Naive thymus-derived CD4-positive, alpha-beta T cell (primary cell): ENCODE results near the gene OXNAD1. TPM values are rescaled to one million over a fixed set of nuclear protein-coding genes. Genes with fewer than 3 reads are reported as not detected.

ENCODE experiments used
- ATAC-seq: fragments of 150-1000 bp; cut with Tn5 transposase; 2 replicates; pipeline ENCODE4 v1.10.0; 2021; ENCODE audit warnings: mild to moderate bottlenecking, moderate library complexity
- CTCF ChIA-PET: fragments of 350-600 bp; sonication (Branson Sonifier 250); formaldehyde crosslinking; loops from one replicate; lab custom pipeline; 2021; ENCODE audit warnings: antibody characterized with exemption; lab: Charles Lee
- POLR2A ChIA-PET: fragments of 350-600 bp; sonication (Branson Sonifier 250); formaldehyde crosslinking; loops from one replicate; lab custom pipeline; 2021; ENCODE audit warnings: antibody characterized with exemption, inconsistent platforms; lab: Charles Lee
- DNase-seq, 9 donors: peaks; one replicate each; pipeline versions ENCODE4 v3.0.0 to v3.0.0-alpha.2; 2020 to 2022; ENCODE audit warnings: mixed read lengths in 1 of 9
- H3K27ac ChIP-seq: one replicate; pipeline ENCODE4 v1.7.0; 2013; ENCODE audit warnings: mild to moderate bottlenecking, low read depth, low read length, moderate library complexity
- H3K27me3 ChIP-seq, 2 donors: one replicate each; pipeline ENCODE4 v1.7.0; 2013; ENCODE audit warnings: low read length in 2 of 2, mild to moderate bottlenecking in 2 of 2, moderate library complexity in 2 of 2; ENCODE audit not compliant: control insufficient read depth in 2 of 2, insufficient read depth in 2 of 2
- H3K36me3 ChIP-seq, 3 experiments: 1 replicate in 2 of 3; 2 replicates in 1 of 3; pipeline ENCODE4 v1.7.0; 2013; ENCODE audit warnings: low read length in 3 of 3, mild to moderate bottlenecking in 3 of 3, moderate library complexity in 1 of 3; ENCODE audit not compliant: insufficient read depth in 3 of 3, control insufficient read depth in 2 of 3
- H3K4me1 ChIP-seq, 2 donors: one replicate each; pipeline ENCODE4 v1.7.0; 2013; ENCODE audit warnings: low read length in 2 of 2, mild to moderate bottlenecking in 2 of 2, moderate library complexity in 1 of 2; ENCODE audit not compliant: control insufficient read depth in 2 of 2, insufficient read depth in 2 of 2
- H3K4me3 ChIP-seq: 2 replicates; pipeline ENCODE4 v1.7.0; 2013; ENCODE audit warnings: mild to moderate bottlenecking, low read length
- H3K9me3 ChIP-seq, 3 experiments: 1 replicate in 2 of 3; 2 replicates in 1 of 3; pipeline ENCODE4 v1.7.0; 2013; ENCODE audit warnings: low read length in 3 of 3; ENCODE audit not compliant: control insufficient read depth in 2 of 3
- H3K27ac Mint-ChIP-seq, 9 donors: one replicate each; pipeline ENCODE4 v1.8.0; 2020 to 2022; ENCODE audit warnings: mixed read lengths in 9 of 9, mild to moderate bottlenecking in 8 of 9, moderate library complexity in 5 of 9, inconsistent platforms in 2 of 9
- H3K27me3 Mint-ChIP-seq, 5 donors: one replicate each; pipeline ENCODE4 v1.8.0; 2021 to 2022; ENCODE audit warnings: mixed read lengths in 5 of 5, mild to moderate bottlenecking in 1 of 5
- H3K36me3 Mint-ChIP-seq, 5 donors: one replicate each; pipeline ENCODE4 v1.8.0; 2020 to 2022; ENCODE audit warnings: mixed read lengths in 5 of 5, mild to moderate bottlenecking in 3 of 5, inconsistent platforms in 1 of 5
- H3K4me1 Mint-ChIP-seq, 7 donors: one replicate each; pipeline ENCODE4 v1.8.0; 2020 to 2022; ENCODE audit warnings: mixed read lengths in 7 of 7, mild to moderate bottlenecking in 3 of 7, inconsistent platforms in 1 of 7
- H3K4me3 Mint-ChIP-seq, 10 donors: one replicate each; pipeline ENCODE4 v1.8.0; 2020 to 2022; ENCODE audit warnings: mild to moderate bottlenecking in 10 of 10, mixed read lengths in 10 of 10, moderate library complexity in 6 of 10, inconsistent platforms in 2 of 10
- H3K9me3 Mint-ChIP-seq, 11 donors: one replicate each; pipeline ENCODE4 v1.8.0; 2020 to 2022; ENCODE audit warnings: mixed read lengths in 11 of 11, mild to moderate bottlenecking in 4 of 11, inconsistent platforms in 1 of 11, moderate library complexity in 1 of 11
- intact Hi-C, 2 donors: fragments of 100-400 bp; cut with micrococcal nuclease; formaldehyde crosslinking; loops; one replicate each; pipeline ENCODE4 v1.15.1; 2023
- polyA plus RNA-seq, 2 donors: library from polyadenylated mRNA; unstranded; fragments of 300-500 nt; fragmentation: Illumina TruSeq; gene quantifications; one replicate each; pipeline ENCODE4 v1.2.3, GENCODE V29; 2021
- total RNA-seq, 6 experiments: library from RNA in 5 of 6; stranded (reverse) in 5 of 6; gene quantifications; 1 replicate in 5 of 6; 2 replicates in 1 of 6; pipeline ENCODE4 v1.2.3 and lab custom pipeline; 2021 to 2026

The OXNAD1 gene
- total and polyA plus RNA-seq, 7 experiments from 2014 or later = 80.3 to 171 (median 134) TPM

DNA sequence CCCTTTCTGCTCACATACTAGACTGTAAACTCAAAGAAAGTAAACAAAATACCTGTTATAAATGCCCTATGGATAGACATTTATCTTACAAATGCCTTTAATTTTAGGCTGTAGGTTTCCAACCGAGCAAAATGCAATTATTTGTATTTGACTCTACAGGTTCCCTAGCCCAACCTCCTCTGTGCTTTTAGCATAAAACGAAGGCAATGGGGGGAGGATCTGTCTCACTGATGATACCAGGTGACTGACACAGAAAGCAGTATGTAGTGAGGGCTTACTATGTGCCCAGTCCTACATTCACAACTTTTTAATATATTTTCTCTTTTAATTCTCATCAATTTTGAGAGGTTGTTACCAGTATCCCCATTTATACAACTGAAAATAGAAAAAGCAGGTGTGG is 87.4 kb downstream of the OXNAD1 start:
- Histone ChIP-seq H3K9me3 (no peaks in the 10 kb centered on the region), H3K27me3 (no peaks in the 10 kb centered on the region), H3K36me3 (peaks cover 14 to 73% (median 18%) of the 10 kb centered on the region in 3 experiments), H3K27ac (no peak overlapping the region), H3K4me3 (no peak overlapping the region), H3K4me1 (no peaks in the 10 kb centered on the region)
- peaks cover 19 to 77% (median 58%) of the 10 kb centered on the region in 7 donors for H3K4me1 Mint-ChIP-seq
- CTCF ChIA-PET = interaction anchor here (1.1 kb wide), 1 partner anchor 62 kb away, joined by 4 read pairs; no protein-coding TSS in a partner anchor
- H3K27me3 Mint-ChIP-seq = no peaks in the 10 kb centered on the region
- no peak for ATAC-seq
- no peak for DNase-seq
- intact Hi-C loops = no loop called here
- POLR2A ChIA-PET = interaction anchor here (1.0 kb wide), 3 partner anchors 11 to 161 kb away, joined by 3 read pairs; no protein-coding TSS in a partner anchor
- H3K4me3 Mint-ChIP-seq = no peak overlapping the region
- peak overlapping the region in 6 of 9 donors; percentile 70 to 82 (median 76) for H3K27ac Mint-ChIP-seq
- H3K9me3 Mint-ChIP-seq = peaks cover 0 to 4% (median 0%) of the 10 kb centered on the region in 11 donors
- H3K36me3 Mint-ChIP-seq = peaks cover 40 to 80% (median 51%) of the 10 kb centered on the region in 5 donors

DNA sequence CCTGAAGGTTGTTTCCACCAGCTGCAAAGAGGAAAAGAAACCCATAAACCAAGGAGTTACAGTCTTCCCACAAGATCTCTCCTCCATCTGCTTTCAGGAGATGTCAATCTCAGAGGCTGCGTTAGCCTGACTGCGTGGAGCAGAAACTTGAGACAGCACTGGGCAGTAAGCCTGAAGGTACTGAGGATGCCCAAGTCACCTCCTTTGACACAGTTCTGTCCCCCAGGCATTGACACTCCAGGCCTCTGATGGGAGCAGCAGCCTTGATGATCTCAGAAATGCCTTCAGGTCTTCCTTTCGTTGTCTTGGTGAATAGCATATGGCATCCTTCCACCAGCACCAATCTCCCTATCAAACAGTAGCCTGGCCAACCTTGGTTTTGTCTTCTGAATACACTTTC is 89.3 kb downstream of the OXNAD1 start:
- H3K27ac Mint-ChIP-seq = peak overlapping the region in 8 of 9 donors; percentile 1 to 78 (median 68)
- H3K4me3 Mint-ChIP-seq = no peak overlapping the region
- Histone ChIP-seq H3K4me3 (no peak overlapping the region), H3K36me3 (peaks cover 17 to 65% (median 18%) of the 10 kb centered on the region in 3 experiments), H3K4me1 (no peaks in the 10 kb centered on the region), H3K27me3 (no peaks in the 10 kb centered on the region), H3K9me3 (no peaks in the 10 kb centered on the region), H3K27ac (no peak overlapping the region)
- H3K27me3 Mint-ChIP-seq = no peaks in the 10 kb centered on the region
- peaks cover 0 to 3% (median 0%) of the 10 kb centered on the region in 11 donors for H3K9me3 Mint-ChIP-seq
- intact Hi-C loops = no loop called here
- DNase-seq (no peak), ATAC-seq (no peak)
- POLR2A ChIA-PET = interaction anchor here (2.4 kb wide), 1 partner anchor 16 kb away, joined by 9 read pairs; no protein-coding TSS in a partner anchor
- CTCF ChIA-PET = interaction anchor here (0.6 kb wide), 1 partner anchor 64 kb away, joined by 3 read pairs; no protein-coding TSS in a partner anchor
- H3K36me3 Mint-ChIP-seq = peaks cover 26 to 69% (median 37%) of the 10 kb centered on the region in 5 donors
- H3K4me1 Mint-ChIP-seq = peaks cover 18 to 73% (median 55%) of the 10 kb centered on the region in 7 donors

Other genes with a start within 250 kb of the OXNAD1 start
- under 1 TPM in 1 of 5 experiments, not detected in 4; 0.46 TPM for gene GALNT15, start 90.5 kb upstream of the OXNAD1 start, total RNA-seq
- not detected for gene GALNT15, start 90.5 kb upstream of the OXNAD1 start, polyA plus RNA-seq
- gene DPH3, start 269 bp upstream of the OXNAD1 start, total RNA-seq = 10 to 100 TPM; 12.4 to 23.6 (median 15.7) TPM
- 10 to 100 TPM; 11.6 to 17.5 TPM for gene DPH3, start 269 bp upstream of the OXNAD1 start, polyA plus RNA-seq
- 10 to 100 TPM; 51.1 to 68.8 (median 61.5) TPM for gene RFTN1, start 248.5 kb downstream of the OXNAD1 start, total RNA-seq
- 10 to 100 TPM; 44.8 to 53.2 TPM for gene RFTN1, start 248.5 kb downstream of the OXNAD1 start, polyA plus RNA-seq